Smooth muscle cell (in vitro differentiated cells): ENCODE measurements around the gene DDX19B. TPM values are rescaled to one million over a fixed set of nuclear protein-coding genes. Genes with fewer than 3 reads are reported as not detected.
"Not testable (repeated sequence)": the region's sequence is repeated elsewhere in the genome, so short reads cannot be mapped to it uniquely, and the experiment has no call there.

Experiments used
- DNase-seq: peaks from one replicate; lab custom pipeline; 2025; ENCODE audit not compliant: unreplicated experiment; lab: John Stamatoyannopoulos, UW
- H2AFZ ChIP-seq: fragments of 200-600 bp; sonication (generic); 2 replicates; pipeline ENCODE4 v1.6.0; 2016; ENCODE audit warnings: antibody characterized with exemption, low read depth, mild to moderate bottlenecking
- H3F3A ChIP-seq: fragments of 200-600 bp; sonication (generic); 2 replicates; pipeline ENCODE4 v1.6.0; 2017; ENCODE audit warnings: antibody characterized with exemption, low read depth
- H3K27ac ChIP-seq: fragments of 200-600 bp; sonication (generic); 2 replicates; pipeline ENCODE4 v1.5.1; 2016; ENCODE audit warnings: low read depth, mild to moderate bottlenecking
- H3K27me3 ChIP-seq: fragments of 200-600 bp; sonication (generic); 2 replicates; pipeline ENCODE4 v1.6.1; 2016; ENCODE audit warnings: low read depth, mild to moderate bottlenecking
- H3K36me3 ChIP-seq: fragments of 200-600 bp; sonication (generic); 2 replicates; pipeline ENCODE4 v1.5.1; 2016; ENCODE audit warnings: low read depth
- H3K4me1 ChIP-seq: fragments of 200-600 bp; sonication (generic); 2 replicates; pipeline ENCODE4 v1.5.1; 2016; ENCODE audit warnings: low read depth
- H3K4me2 ChIP-seq: fragments of 200-600 bp; sonication (generic); 2 replicates; pipeline ENCODE4 v1.6.0; 2016; ENCODE audit warnings: mild to moderate bottlenecking
- H3K4me3 ChIP-seq: fragments of 200-600 bp; sonication (generic); 2 replicates; pipeline ENCODE4 v1.5.1; 2016; ENCODE audit warnings: mild to moderate bottlenecking
- H3K79me2 ChIP-seq: fragments of 200-600 bp; sonication (generic); 2 replicates; pipeline ENCODE4 v1.6.0; 2016; ENCODE audit warnings: low read depth, mild to moderate bottlenecking
- H3K9ac ChIP-seq: fragments of 200-600 bp; sonication (generic); 2 replicates; pipeline ENCODE4 v1.6.0; 2016; ENCODE audit warnings: low read depth
- H3K9me3 ChIP-seq: fragments of 200-600 bp; sonication (generic); replicated peaks from 2 replicates; pipeline ENCODE4 v1.5.1; 2016; ENCODE audit warnings: low read depth
- H4K20me1 ChIP-seq: fragments of 200-600 bp; sonication (generic); 2 replicates; pipeline ENCODE4 v1.6.0; 2016; ENCODE audit warnings: low read depth
- CTCF ChIP-seq: fragments of 200-600 bp; sonication (generic); IDR thresholded peaks from 2 replicates; pipeline ENCODE4 v1.5.1; 2017; ENCODE audit warnings: borderline replicate concordance, mild to moderate bottlenecking, antibody characterized with exemption; ENCODE audit not compliant: insufficient read depth, poor library complexity, severe bottlenecking
- WGBS: methylation state at CpG from one replicate; pipeline ENCODE4 v1.1.7; 2016; ENCODE audit warnings: low lambda C conversion rate; 5-methylcytosine and 5-hydroxymethylcytosine counted together
- polyA plus RNA-seq: library from polyadenylated mRNA; unstranded; fragments of >200 nt; fragmentation: Nextera tagmentation; extraction: Ambion mirVana; gene quantifications from 2 replicates; pipeline ENCODE4 v1.2.1, GENCODE V29; 2016
- total RNA-seq: library from RNA; depleted of rRNA; stranded (reverse); fragments of >200 nt; gene quantifications from 2 replicates; pipeline ENCODE4 v1.2.3, GENCODE V29; 2014

Gene DDX19B
- total and polyA plus RNA-seq, 2 experiments from 2014 or later, result 31.8 to 49.6 TPM

- Histone ChIP-seq H3K79me2 (peaks cover 1% of the 10 kb centered on the region), H3K9me3 (no peaks in the 10 kb centered on the region), H3K9ac (no peak overlapping the region), H3K27me3 (no peaks in the 10 kb centered on the region), H3K27ac (no peak overlapping the region), H3K36me3 (no peaks in the 10 kb centered on the region), H4K20me1 (peaks cover 21% of the 10 kb centered on the region), H3F3A (peaks cover 32% of the 10 kb centered on the region), H2AFZ (no peak overlapping the region), H3K4me3 (no peak overlapping the region), H3K4me1 (no peaks in the 10 kb centered on the region), H3K4me2 (no peak overlapping the region)
- TF ChIP-seq CTCF, result no peak
- no peak for DNase-seq
- WGBS, result 96% methylated on average over 14 of the region's 14 CpGs
These were observed 40.9 kb upstream of the DDX19B start for GRCh38 chr16:70258065-70258464.

- peaks cover 19% of the 10 kb centered on the region for H4K20me1 ChIP-seq
- no peak for TF ChIP-seq CTCF
- no peak overlapping the region for H2AFZ ChIP-seq
- no peaks in the 10 kb centered on the region for H3K27me3 ChIP-seq
- 99% methylated on average over 10 of the region's 10 CpGs for WGBS
- no peak overlapping the region for H3K9ac ChIP-seq
- H3K36me3 ChIP-seq, result no peaks in the 10 kb centered on the region
- H3K9me3 ChIP-seq, result no peaks in the 10 kb centered on the region
- no peaks in the 10 kb centered on the region for H3K4me1 ChIP-seq
- peaks cover 5% of the 10 kb centered on the region for H3K79me2 ChIP-seq
- no peak overlapping the region for H3K27ac ChIP-seq
- H3K4me3 ChIP-seq, result no peak overlapping the region
- DNase-seq, result no peak
- peaks cover 25% of the 10 kb centered on the region for H3F3A ChIP-seq
- no peak overlapping the region for H3K4me2 ChIP-seq
These were observed 40.0 kb upstream of the DDX19B start for GRCh38 chr16:70258946-70259345.

GRCh38 chr16:70259903-70260302, 39.1 kb upstream of the DDX19B start:
- not testable (repeated sequence) for H3K36me3 ChIP-seq, H3K27me3 ChIP-seq, H3K9ac ChIP-seq, H3K79me2 ChIP-seq, H3K4me1 ChIP-seq, H2AFZ ChIP-seq, H3K4me2 ChIP-seq, H3K4me3 ChIP-seq, DNase-seq, H3K27ac ChIP-seq, H3K9me3 ChIP-seq
- Histone ChIP-seq H3F3A (peaks cover 24% of the 10 kb centered on the region), H4K20me1 (peaks cover 17% of the 10 kb centered on the region)
- 99% methylated on average over 6 of the region's 6 CpGs for WGBS

- Histone ChIP-seq H3K4me2 (no peak overlapping the region), H3K27me3 (no peaks in the 10 kb centered on the region), H3K79me2 (peaks cover 13% of the 10 kb centered on the region), H3K4me3 (no peak overlapping the region), H3K27ac (no peak overlapping the region), H3K36me3 (peaks cover 32% of the 10 kb centered on the region), H3K4me1 (no peaks in the 10 kb centered on the region), H3K9ac (no peak overlapping the region), H3F3A (peaks cover 5% of the 10 kb centered on the region), H4K20me1 (peaks cover 38% of the 10 kb centered on the region), H2AFZ (no peak overlapping the region), H3K9me3 (no peaks in the 10 kb centered on the region)
- TF ChIP-seq CTCF, result peak; percentile 54
- 84% methylated on average over 6 of the region's 6 CpGs for WGBS
- DNase-seq, result no peak
These were observed 31.5 kb upstream of the DDX19B start for GRCh38 chr16:70267516-70267915.

GRCh38 chr16:70267922-70268321, 31.1 kb upstream of the DDX19B start:
- peaks cover 32% of the 10 kb centered on the region for H3K36me3 ChIP-seq
- H3F3A ChIP-seq, result not testable (repeated sequence)
- WGBS, result 95% methylated on average over 10 of the region's 10 CpGs

More at GRCh38 chr16:70267922-70268321, 31.1 kb upstream of the DDX19B start:
- H2AFZ ChIP-seq, H3K4me3 ChIP-seq, H3K4me2 ChIP-seq, H3K9me3 ChIP-seq, H3K9ac ChIP-seq, H3K4me1 ChIP-seq, DNase-seq, H3K27me3 ChIP-seq, H3K27ac ChIP-seq: not testable (repeated sequence)
- peaks cover 15% of the 10 kb centered on the region for H3K79me2 ChIP-seq
- peaks cover 40% of the 10 kb centered on the region for H4K20me1 ChIP-seq
